GM23248 (cell line): ENCODE measurements around the gene CEP192.

Experiments
- EZH2 ChIP-seq: fragments of 200-600 bp; sonication (generic); IDR thresholded peaks from 2 replicates; pipeline ENCODE4 v1.6.1; 2018; ENCODE audit warnings: antibody characterized with exemption, mild to moderate bottlenecking; ENCODE audit not compliant: insufficient read depth, poor library complexity, severe bottlenecking
- EZH2phosphoT487 ChIP-seq: fragments of 200-600 bp; sonication (generic); IDR thresholded peaks from 2 replicates; pipeline ENCODE4 v1.6.1; 2018; ENCODE audit warnings: antibody characterized with exemption, moderate library complexity, mild to moderate bottlenecking, low read depth; ENCODE audit not compliant: insufficient read depth

DNA sequence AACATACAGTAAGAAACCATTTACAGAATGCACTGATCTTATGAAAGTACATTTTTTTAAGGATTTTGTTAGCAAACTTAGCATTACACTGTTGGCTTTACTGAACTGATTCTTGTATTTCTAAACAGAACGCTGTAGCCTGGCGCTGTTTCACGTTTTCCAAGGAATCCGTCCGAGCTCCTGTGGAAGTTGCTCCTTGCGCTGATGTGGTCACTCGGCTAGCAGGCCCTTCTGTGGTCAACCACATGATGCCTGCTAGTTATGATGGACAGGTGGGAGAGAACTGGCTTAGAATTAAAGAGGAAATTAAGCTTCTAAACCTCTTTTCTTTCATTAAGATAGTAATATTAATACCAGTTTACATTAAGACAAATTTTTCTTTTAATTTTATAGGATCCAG lies 76.8 kb downstream of the CEP192 start:
- no peak for TF ChIP-seq EZH2
- no peak for TF ChIP-seq EZH2phosphoT487
